B cell (primary cell): ENCODE measurements around the gene ZNF24. TPM values are rescaled to one million over a fixed set of nuclear protein-coding genes. Genes with fewer than 3 reads are reported as not detected.

ENCODE experiments used
- ATAC-seq: fragments of 200-7000 bp; cut with Tn5 transposase; one replicate; pipeline ENCODE4 v1.10.0; 2021; ENCODE audit warnings: low read depth, mild to moderate bottlenecking, moderate number of reproducible peaks, moderate library complexity
- CTCF ChIA-PET: fragments of 350-600 bp; sonication (Branson Sonifier 250); formaldehyde crosslinking; loops from one replicate; lab custom pipeline; 2021; ENCODE audit warnings: antibody characterized with exemption, inconsistent platforms; lab: Charles Lee
- POLR2A ChIA-PET: fragments of 350-600 bp; sonication (Branson Sonifier 250); formaldehyde crosslinking; loops from one replicate; lab custom pipeline; 2021; ENCODE audit warnings: antibody characterized with exemption; lab: Charles Lee
- DNase-seq: peaks from one replicate; pipeline ENCODE4 v3.0.0; 2013
- H2AFZ ChIP-seq: 2 replicates; pipeline ENCODE4 v1.6.1; 2012; ENCODE audit warnings: mild to moderate bottlenecking, low read depth, low read length; ENCODE audit not compliant: insufficient read depth, poor library complexity, severe bottlenecking
- H3K27ac ChIP-seq, 2 donors: 1 replicate in 1 of 2; 2 replicates in 1 of 2; pipeline ENCODE4 v1.5.1; 2012 to 2013; ENCODE audit warnings: low read length in 2 of 2, mild to moderate bottlenecking in 2 of 2, moderate library complexity in 1 of 2
- H3K27me3 ChIP-seq, 4 experiments: fragments of 200-600 bp in 1 of 4; sonication (generic) in 1 of 4; replicated peaks in 1 of 4; 1 replicate in 2 of 4; 2 replicates in 2 of 4; pipeline versions ENCODE4 v1.6.1 to v1.7.0; 2013 to 2016; ENCODE audit warnings: low read length in 3 of 4, mild to moderate bottlenecking in 2 of 4, mixed read lengths in 1 of 4, moderate library complexity in 1 of 4; ENCODE audit not compliant: insufficient read depth in 4 of 4, control insufficient read depth in 3 of 4; ENCODE audit errors: control extremely low read depth in 1 of 4
- H3K36me3 ChIP-seq, 2 experiments: replicated peaks in 1 of 2; 1 replicate in 1 of 2; 2 replicates in 1 of 2; pipeline versions ENCODE4 v1.6.1 to v1.7.1; 2013; ENCODE audit warnings: low read length in 1 of 2; ENCODE audit not compliant: insufficient read depth in 2 of 2, control insufficient read depth in 1 of 2; ENCODE audit errors: control extremely low read depth in 1 of 2, extremely low read depth in 1 of 2
- H3K4me1 ChIP-seq, 2 donors: fragments of 200-600 bp in 1 of 2; sonication (generic) in 1 of 2; 1 replicate in 1 of 2; 2 replicates in 1 of 2; pipeline versions ENCODE4 v1.5.1 to v1.6.1; 2013 to 2017; ENCODE audit warnings: low read length in 2 of 2; ENCODE audit not compliant: control insufficient read depth in 2 of 2, insufficient read depth in 2 of 2
- H3K4me2 ChIP-seq: replicated peaks from 2 replicates; pipeline ENCODE3; 2012; ENCODE audit warnings: mild to moderate bottlenecking, low read depth, low read length; ENCODE audit not compliant: poor library complexity, severe bottlenecking
- H3K4me3 ChIP-seq, 5 experiments: fragments of 200-600 bp in 1 of 5; sonication (generic) in 1 of 5; 1 replicate in 3 of 5; 2 replicates in 2 of 5; pipeline versions ENCODE4 v1.5.1 to v1.7.0; 2011 to 2016; ENCODE audit warnings: low read length in 4 of 5, mild to moderate bottlenecking in 4 of 5, low read depth in 2 of 5, control low read depth in 1 of 5, moderate library complexity in 1 of 5; ENCODE audit not compliant: insufficient read depth in 1 of 5; ENCODE audit errors: control extremely low read depth in 1 of 5, extremely low read depth in 1 of 5
- H3K79me2 ChIP-seq: fragments of 200-600 bp; sonication (generic); one replicate; pipeline ENCODE4 v1.6.0; 2016; ENCODE audit warnings: low read length; ENCODE audit not compliant: control insufficient read depth, insufficient read depth
- H3K9ac ChIP-seq: fragments of 200-600 bp; sonication (generic); 2 replicates; pipeline ENCODE4 v1.6.1; 2017; ENCODE audit warnings: mild to moderate bottlenecking, low read length, moderate library complexity
- H3K9me3 ChIP-seq, 3 donors: one replicate each; pipeline versions ENCODE4 v1.6.1 to v1.7.1; 2013; ENCODE audit warnings: low read length in 2 of 3; ENCODE audit not compliant: control insufficient read depth in 2 of 3, insufficient read depth in 1 of 3; ENCODE audit errors: control extremely low read depth in 1 of 3
- H4K20me1 ChIP-seq: 2 replicates; pipeline ENCODE4 v1.6.0; 2012; ENCODE audit warnings: mild to moderate bottlenecking, low read length; ENCODE audit not compliant: insufficient read depth, control insufficient read depth, poor library complexity, severe bottlenecking
- H3K27ac Mint-ChIP-seq: one replicate; pipeline ENCODE4 v1.8.0; 2021; ENCODE audit warnings: mixed read lengths
- H3K27me3 Mint-ChIP-seq: one replicate; pipeline ENCODE4 v1.8.0; 2021; ENCODE audit warnings: mixed read lengths
- H3K4me1 Mint-ChIP-seq: one replicate; pipeline ENCODE4 v1.8.0; 2021; ENCODE audit warnings: mixed read lengths
- H3K4me3 Mint-ChIP-seq: one replicate; pipeline ENCODE4 v1.8.0; 2021; ENCODE audit warnings: mixed read lengths
- H3K9me3 Mint-ChIP-seq: one replicate; pipeline ENCODE4 v1.8.0; 2022; ENCODE audit warnings: mixed read lengths; ENCODE audit not compliant: insufficient read depth
- EZH2 ChIP-seq: IDR thresholded peaks from 2 replicates; pipeline ENCODE4 v1.6.1; 2012; ENCODE audit warnings: borderline replicate concordance, low read depth, mild to moderate bottlenecking, moderate library complexity, low read length; ENCODE audit not compliant: insufficient read depth, poor library complexity, severe bottlenecking
- WGBS: methylation state at CpG from one replicate; pipeline ENCODE4 v1.1.5; 2013; ENCODE audit warnings: missing lambda C conversion rate; ENCODE audit not compliant: insufficient coverage; 5-methylcytosine and 5-hydroxymethylcytosine counted together
- intact Hi-C: fragments of 100-400 bp; cut with micrococcal nuclease; formaldehyde crosslinking; loops from one replicate; pipeline ENCODE4 v1.10.0; 2022
- polyA plus RNA-seq: library from polyadenylated mRNA; depleted of rRNA; stranded (reverse); fragments of >200 nt; gene quantifications from 2 replicates; pipeline ENCODE4 v1.2.3, GENCODE V29; 2012
- total RNA-seq, 2 donors: library from RNA; stranded (reverse); fragments of 120-200 nt in 1 of 2; gene quantifications; 1 replicate in 1 of 2; 2 replicates in 1 of 2; pipeline versions ENCODE4 v1.2.3 to v1.2.4, GENCODE V29; 2013 to 2022
- TF ChIP-seq, protein P1 (sequence below): fragments of 200-600 bp; IDR thresholded peaks from one replicate; pipeline ENCODE4 v1.8.0; 2022; ENCODE audit warnings: antibody characterized with exemption, mild to moderate bottlenecking

Gene ZNF24
- total and polyA plus RNA-seq, 2 donors (not counting 1 experiment from before 2014, with no cell fraction given), result 13.8 to 83.7 TPM

DNA sequence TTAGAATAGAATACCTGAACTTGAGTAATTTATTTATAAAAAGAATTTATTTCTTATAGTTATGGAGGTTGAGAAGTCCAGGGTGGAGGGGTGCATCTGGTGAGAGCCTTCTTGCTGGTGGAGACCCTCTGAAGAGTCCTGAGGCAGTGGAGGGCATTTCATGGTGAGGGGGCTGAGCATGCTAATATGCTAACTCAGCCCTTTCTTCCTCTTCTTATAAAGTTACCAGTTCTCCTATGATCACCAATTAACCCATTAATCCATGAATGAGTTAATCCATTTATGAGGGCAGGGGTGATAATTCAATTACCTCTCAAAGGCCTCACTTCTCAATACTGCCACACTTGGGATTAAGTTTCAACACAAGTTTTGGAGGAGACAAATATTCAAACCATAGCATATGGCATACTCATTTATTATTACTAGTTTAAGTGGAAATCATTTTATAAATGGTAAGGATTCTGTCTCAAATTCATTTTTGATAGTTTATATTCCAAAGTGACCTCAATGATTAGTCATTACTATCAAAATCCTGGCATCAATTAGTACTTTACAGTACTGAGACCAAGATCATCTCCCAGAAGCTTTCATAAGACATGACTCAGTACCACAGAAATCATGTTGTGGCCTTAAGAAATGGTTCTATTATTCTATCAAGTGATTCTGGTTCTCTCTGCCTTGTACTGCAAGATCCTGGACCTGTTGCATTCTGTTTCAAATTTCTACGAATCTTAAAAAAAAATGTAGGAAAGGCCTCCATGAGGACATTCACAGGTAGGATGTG is 27.4 kb upstream of the ZNF24 start:
- Histone ChIP-seq H3K36me3 (no peaks in the 10 kb centered on the region), H3K9ac (no peak overlapping the region), H3K79me2 (no peaks in the 10 kb centered on the region), H3K4me3 (no peak overlapping the region), H3K27ac (no peak overlapping the region), H4K20me1 (no peaks in the 10 kb centered on the region), H3K4me2 (no peak overlapping the region), H3K9me3 (no peaks in the 10 kb centered on the region), H3K27me3 (no peaks in the 10 kb centered on the region), H2AFZ (no peak overlapping the region), H3K4me1 (peaks cover 3 to 5% of the 10 kb centered on the region in 2 donors)
- Mint-ChIP-seq H3K4me1 (peaks cover 6% of the 10 kb centered on the region), H3K9me3 (no peaks in the 10 kb centered on the region), H3K27me3 (no peaks in the 10 kb centered on the region), H3K4me3 (no peak overlapping the region), H3K27ac (no peak overlapping the region)
- ChIA-PET POLR2A (no interaction called here), CTCF (interaction anchor here (1.3 kb wide), 1 partner anchor 15 kb away, joined by 4 read pairs; no protein-coding TSS in a partner anchor)
- ATAC-seq (no peak), DNase-seq (no peak)
- no peak for TF ChIP-seq EZH2
- TF ChIP-seq, protein P1, sequence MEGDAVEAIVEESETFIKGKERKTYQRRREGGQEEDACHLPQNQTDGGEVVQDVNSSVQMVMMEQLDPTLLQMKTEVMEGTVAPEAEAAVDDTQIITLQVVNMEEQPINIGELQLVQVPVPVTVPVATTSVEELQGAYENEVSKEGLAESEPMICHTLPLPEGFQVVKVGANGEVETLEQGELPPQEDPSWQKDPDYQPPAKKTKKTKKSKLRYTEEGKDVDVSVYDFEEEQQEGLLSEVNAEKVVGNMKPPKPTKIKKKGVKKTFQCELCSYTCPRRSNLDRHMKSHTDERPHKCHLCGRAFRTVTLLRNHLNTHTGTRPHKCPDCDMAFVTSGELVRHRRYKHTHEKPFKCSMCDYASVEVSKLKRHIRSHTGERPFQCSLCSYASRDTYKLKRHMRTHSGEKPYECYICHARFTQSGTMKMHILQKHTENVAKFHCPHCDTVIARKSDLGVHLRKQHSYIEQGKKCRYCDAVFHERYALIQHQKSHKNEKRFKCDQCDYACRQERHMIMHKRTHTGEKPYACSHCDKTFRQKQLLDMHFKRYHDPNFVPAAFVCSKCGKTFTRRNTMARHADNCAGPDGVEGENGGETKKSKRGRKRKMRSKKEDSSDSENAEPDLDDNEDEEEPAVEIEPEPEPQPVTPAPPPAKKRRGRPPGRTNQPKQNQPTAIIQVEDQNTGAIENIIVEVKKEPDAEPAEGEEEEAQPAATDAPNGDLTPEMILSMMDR, result no peak
- whole genome bisulfite sequencing, result 100% methylated on average over 1 of the region's 1 CpG
- intact Hi-C loops, result no loop called here

DNA sequence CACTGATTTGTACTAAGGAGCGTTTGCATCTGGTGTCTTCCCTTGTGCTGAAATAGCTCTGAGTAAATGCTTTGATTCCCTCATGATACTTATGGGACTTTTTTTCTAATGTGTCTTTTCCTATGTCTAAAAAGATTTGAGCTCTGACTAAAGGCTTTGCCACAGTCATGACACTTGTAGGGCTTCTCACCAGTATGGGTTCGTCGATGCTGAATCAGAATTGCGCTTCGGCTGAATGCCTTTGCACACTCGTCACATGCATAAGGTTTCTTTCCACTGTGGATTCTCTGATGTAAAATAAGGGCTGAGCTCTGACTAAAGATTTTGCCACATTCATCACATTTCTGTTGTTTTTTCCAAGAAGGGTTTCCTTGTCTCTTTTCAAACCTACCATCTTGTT is 24.9 kb upstream of the ZNF24 start:
- no peaks in the 10 kb centered on the region for H3K27me3 ChIP-seq
- POLR2A ChIA-PET, result no interaction called here
- WGBS, result 96% methylated on average over 4 of the region's 6 CpGs
- CTCF ChIA-PET, result interaction anchor here (1.8 kb wide), 1 partner anchor 17 kb away, joined by 6 read pairs; no protein-coding TSS in a partner anchor
- no peak overlapping the region for H3K4me2 ChIP-seq
- no peak overlapping the region for H3K4me3 Mint-ChIP-seq
- no peak for DNase-seq
- no peak overlapping the region for H2AFZ ChIP-seq
- no peaks in the 10 kb centered on the region for H3K4me1 ChIP-seq
- H3K4me3 ChIP-seq, result no peak overlapping the region
- TF ChIP-seq EZH2, result no peak
- TF ChIP-seq, protein P1, result no peak
- no peak overlapping the region for H3K27ac Mint-ChIP-seq
- no peaks in the 10 kb centered on the region for H4K20me1 ChIP-seq
- H3K9me3 Mint-ChIP-seq, result no peaks in the 10 kb centered on the region
- no peak overlapping the region for H3K9ac ChIP-seq
- no peaks in the 10 kb centered on the region for H3K4me1 Mint-ChIP-seq
- H3K79me2 ChIP-seq, result no peaks in the 10 kb centered on the region
- no peaks in the 10 kb centered on the region for H3K9me3 ChIP-seq
- H3K36me3 ChIP-seq, result no peaks in the 10 kb centered on the region
- intact Hi-C loops, result no loop called here
- no peak overlapping the region for H3K27ac ChIP-seq
- no peaks in the 10 kb centered on the region for H3K27me3 Mint-ChIP-seq
- ATAC-seq, result no peak
